Activated CD4-positive, CD25-positive, alpha-beta regulatory T cell treated with anti-CD3 and anti-CD28 coated beads, Interleukin-2, amount 50 U/mL, for 16 hours (primary cell): ENCODE results near the gene THRB.
"Not testable (repeated sequence)": the region's sequence is repeated elsewhere in the genome, so short reads cannot be mapped to it uniquely, and the experiment has no call there.

ENCODE experiments used
- DNase-seq: peaks from one replicate; pipeline ENCODE4 v3.0.0-alpha.2; 2020; ENCODE audit warnings: low read depth, low spot score

Gene THRB

GRCh38 chr3:24450160-24450907, 44.3 kb downstream of the THRB start:
- DNase-seq, result no peak

- DNase-seq, result no peak
Measured at GRCh38 chr3:24447836-24448235, 46.8 kb downstream of the THRB start.

- DNase-seq, result no peak
Measured at GRCh38 chr3:24446032-24446431, 48.6 kb downstream of the THRB start.

- DNase-seq, result no peak
Measured at GRCh38 chr3:24443476-24443875, 51.2 kb downstream of the THRB start.

DNA sequence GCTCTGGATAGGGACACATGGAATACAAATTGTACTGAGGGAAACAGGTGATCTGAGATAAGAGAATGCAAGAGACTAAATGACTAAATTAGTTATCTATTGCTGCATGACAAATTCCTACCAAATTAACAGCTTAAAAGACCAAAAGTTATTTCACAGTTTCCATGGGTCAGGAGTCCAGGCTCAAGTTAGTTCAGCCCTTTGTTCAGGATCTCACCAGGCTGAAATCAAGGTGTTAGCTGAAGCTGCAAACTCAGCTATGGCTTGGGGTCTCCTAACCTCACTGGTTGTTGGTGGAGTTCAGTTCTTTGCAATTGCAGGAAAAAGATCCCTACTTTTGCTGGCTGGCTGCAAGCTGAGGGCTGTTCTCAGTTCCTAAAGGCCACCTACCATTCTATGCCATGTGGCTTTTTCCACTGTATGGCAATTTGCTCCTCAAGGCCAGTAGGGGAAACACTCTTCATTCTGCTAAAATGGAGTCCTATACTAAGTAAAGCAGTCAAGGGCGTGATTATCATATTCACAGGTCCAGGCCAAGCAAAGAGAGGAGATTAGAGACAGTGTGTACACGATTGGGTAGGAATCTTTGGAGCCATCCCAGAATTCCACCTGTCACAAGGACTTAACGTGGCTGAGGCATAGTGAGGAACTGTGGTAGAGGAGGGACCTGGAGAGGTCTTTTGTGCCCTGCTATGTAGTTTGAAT, 53.7 kb downstream of the THRB start:
- DNase-seq, result no peak

DNA sequence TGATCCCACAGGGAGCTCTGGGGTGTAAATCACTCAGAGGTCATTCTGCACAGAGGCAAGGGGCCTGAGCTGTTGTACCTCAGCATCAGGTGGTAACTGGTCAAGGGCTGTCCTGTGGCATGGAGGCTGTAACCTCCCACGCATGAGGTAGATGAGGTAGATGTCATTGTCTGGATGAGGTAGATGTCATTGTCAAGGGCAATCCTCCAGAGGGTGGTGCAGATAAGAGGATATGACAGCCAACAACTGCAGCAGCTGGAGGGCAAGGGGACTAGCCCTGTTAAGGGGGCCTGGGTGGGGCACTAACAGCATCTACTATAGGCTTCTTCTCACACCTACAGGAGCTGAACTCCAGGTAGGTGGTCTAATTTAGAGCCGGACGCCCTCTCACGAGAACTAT, 55.6 kb downstream of the THRB start:
- DNase-seq, result no peak

DNA sequence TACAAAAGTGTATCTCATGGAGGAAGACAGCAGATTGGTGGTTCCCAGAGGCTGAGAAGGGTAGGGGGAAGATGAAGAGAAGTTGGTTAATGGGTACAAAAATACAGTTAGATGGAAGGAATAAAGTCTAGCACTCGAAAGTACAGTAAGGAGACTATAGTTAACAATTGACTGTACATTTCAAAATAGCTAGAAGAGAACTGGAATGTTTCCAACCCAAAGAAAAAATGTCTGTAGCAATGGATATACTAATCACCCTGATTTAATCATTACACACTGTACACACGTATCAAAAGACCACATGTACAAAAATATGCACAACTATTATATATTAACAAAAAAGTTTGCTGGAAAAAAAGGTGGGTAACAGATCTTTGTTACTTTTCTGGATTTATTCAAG, 57.3 kb downstream of the THRB start:
- DNase-seq, result no peak

- DNase-seq, result no peak
Measured at GRCh38 chr3:24435584-24435983, 59.1 kb downstream of the THRB start.

DNA sequence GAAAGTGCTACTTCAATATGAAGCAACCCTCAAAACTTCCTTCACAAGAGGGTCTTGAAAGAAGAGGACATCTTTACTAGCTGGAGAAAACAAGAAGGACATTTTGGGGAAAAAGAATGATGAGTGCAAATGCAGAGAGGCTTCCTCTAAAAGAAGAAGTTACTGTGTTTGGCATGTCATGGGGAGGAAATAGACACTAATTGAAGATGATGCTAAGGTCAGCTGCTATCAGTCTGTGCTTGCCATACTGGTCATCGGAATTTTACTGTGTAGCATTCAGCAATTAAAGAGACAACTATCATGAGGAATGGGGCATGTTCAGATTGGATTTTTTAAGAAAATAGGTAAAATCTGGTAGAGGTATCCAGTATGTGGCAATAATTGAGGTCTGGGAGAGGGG, 60.0 kb downstream of the THRB start:
- no peak for DNase-seq

GRCh38 chr3:24433838-24434591, 60.6 kb downstream of the THRB start:
- no peak for DNase-seq

DNA sequence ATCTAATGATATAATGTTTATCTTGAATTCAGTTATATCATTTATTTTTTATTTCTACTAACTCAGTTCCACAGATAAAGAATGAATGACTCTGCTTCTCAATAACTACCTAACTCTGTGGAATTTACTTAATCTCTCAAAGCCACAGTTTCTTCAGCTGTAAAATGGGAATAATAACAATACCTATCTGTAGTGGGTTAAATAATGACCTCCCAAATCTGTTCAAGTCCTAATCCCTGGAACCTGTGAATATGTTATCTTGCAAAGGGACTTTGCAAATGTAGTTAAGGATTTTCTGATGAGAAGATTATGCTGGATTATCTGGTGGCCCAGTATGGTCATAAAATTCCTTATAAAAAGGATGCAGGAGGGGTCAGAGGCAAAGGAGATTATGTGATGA, 61.7 kb downstream of the THRB start:
- DNase-seq, result no peak

- DNase-seq, result no peak
Measured at GRCh38 chr3:24428481-24428880, 66.2 kb downstream of the THRB start.

- no peak for DNase-seq
Measured at GRCh38 chr3:24426896-24427295, 67.8 kb downstream of the THRB start.

- DNase-seq, result not testable (repeated sequence)
Measured at GRCh38 chr3:24420829-24421228, 73.8 kb downstream of the THRB start.

DNA sequence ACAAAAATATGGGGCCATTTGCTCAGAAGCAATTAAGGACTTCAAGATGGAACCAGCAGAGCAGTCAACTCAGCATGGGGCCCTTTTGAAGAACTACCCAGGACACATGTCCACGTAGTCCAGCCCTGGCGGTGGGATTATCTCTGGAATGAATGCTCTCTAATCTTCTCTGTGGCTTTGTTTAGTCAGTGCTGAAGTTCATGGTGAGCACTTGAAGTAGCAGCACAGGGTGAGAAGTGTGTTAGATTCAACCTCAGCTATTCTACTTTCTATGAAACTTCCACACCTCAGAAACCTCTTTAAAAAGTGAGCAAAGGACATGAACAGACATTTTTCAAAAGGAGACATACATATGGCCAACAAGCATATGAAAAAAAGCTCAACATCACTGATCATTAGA, 74.4 kb downstream of the THRB start:
- DNase-seq, result no peak

DNA sequence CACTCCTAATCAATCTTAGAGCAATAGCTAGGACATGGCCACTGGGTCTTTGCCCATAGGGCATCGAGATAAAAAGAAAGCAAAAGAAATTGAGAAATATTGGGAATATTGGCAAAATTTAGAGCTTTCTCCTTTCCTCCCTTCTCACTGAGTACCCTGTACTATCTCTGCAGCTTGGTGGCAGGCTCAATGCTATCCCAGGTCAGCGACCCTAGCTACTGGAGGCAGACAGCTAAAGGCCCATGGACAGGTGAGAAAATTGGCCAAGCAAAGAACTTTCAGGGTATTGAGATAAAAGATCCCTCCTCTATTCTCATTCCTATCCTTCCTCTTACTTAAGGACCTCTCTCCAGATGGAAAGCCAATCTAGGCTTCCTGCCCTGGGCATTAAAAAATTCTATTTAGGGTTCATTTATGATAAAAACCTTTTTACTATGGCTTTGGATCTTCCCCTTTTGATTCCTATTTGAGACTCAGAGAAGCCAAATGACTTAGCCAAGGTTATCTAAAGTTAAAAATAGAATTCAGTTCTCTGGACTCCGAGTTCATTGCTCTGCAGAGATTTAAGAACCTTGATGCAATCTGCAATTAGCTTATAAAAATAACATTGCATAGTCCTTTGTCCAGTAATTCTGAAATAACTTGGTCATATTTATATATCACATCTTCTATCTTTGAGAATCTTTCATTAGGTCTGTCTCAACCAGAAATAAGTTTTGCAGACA, 75.4 kb downstream of the THRB start:
- DNase-seq, result no peak

DNA sequence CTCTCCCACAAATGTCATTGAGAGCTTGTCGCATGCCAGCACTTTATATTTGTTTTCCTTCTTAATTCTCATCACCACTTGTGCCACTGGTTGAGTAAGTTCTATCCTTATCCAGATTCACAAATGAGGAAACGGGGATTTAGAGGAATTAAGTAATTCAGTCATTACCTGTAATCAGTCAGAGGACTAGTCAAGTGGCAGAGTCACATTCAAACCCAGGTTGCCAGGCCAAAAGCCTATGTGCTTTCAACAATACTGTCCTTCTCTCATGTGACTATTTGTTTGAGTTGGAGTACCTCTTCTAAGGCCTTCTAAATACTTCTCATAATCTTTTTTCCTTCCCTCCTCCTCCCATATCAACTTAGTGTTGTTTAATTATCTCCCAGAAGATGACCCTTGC, 76.9 kb downstream of the THRB start:
- no peak for DNase-seq

DNA sequence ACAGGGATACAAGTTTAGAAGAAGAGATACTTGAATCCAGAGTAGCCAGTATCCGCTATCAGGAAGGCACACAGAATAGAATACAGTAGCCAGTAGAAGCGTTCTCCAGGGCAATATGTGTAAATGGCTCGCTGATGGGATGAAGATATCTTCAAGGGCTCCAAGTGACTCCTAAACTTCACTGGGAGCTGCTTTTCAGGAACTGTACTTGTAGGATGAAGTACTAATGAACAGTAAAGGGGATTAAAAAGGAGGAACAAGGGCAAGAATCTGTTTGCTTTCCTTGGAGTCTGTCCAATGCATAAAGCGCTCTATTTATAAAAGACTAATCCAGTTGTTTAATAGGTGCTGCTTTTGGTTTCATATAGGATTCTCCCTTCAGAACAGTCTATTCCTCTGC, 78.4 kb downstream of the THRB start:
- DNase-seq, result no peak

- no peak for DNase-seq
Measured at GRCh38 chr3:24415824-24416223, 78.8 kb downstream of the THRB start.

GRCh38 chr3:24413662-24414061, 81.0 kb downstream of the THRB start:
- DNase-seq, result not testable (repeated sequence)

DNA sequence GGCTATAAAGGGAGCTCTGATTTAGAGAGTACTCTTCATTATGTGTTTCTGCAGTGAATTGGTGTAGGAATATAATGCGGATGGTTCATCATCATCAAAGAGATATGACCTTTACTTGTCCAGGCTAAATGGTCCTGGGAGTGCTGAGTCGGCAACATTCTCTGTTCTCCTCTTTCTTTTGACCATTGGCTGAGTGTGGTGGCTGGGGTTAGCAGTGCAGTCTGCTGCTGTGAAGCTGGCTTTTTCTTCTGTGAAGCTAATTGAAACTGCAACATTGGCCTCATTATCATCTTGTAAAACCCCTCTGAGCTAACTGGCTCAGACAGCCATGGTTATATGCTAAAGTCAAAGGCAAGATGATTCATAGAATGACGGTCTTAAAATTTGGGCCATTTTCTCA, 83.8 kb downstream of the THRB start:
- no peak for DNase-seq
